Psoas muscle (tissue), 8 donors: Measurements from ENCODE around the gene KCNMA1. TPM values are rescaled to one million over a fixed set of nuclear protein-coding genes. Genes with fewer than 3 reads are reported as not detected.

Experiments used
- ATAC-seq, 4 donors: fragments of 200-7000 bp; cut with Tn5 transposase; one replicate each; pipeline ENCODE4 v1.9.1; 2020; ENCODE audit warnings: moderate library complexity in 3 of 4, mild to moderate bottlenecking in 2 of 4
- DNase-seq, 2 donors: peaks; one replicate each; pipeline ENCODE4 v3.0.0-alpha.2; 2020
- H3K27ac ChIP-seq: fragments of 200-600 bp; one replicate; pipeline ENCODE4 v1.8.0; 2022
- H3K27me3 ChIP-seq, 3 donors: fragments of 200-600 bp in 1 of 3; one replicate each; pipeline versions ENCODE4 v1.6.1 to v1.8.0; 2013 to 2022; ENCODE audit warnings: low read length in 2 of 3, mild to moderate bottlenecking in 2 of 3, moderate library complexity in 1 of 3; ENCODE audit not compliant: insufficient read depth in 3 of 3
- H3K36me3 ChIP-seq, 2 donors: fragments of 200-600 bp in 1 of 2; one replicate each; pipeline versions ENCODE4 v1.6.1 to v1.8.0; 2013 to 2022; ENCODE audit warnings: low read depth in 1 of 2, mild to moderate bottlenecking in 1 of 2, moderate library complexity in 1 of 2; ENCODE audit not compliant: insufficient read depth in 1 of 2
- H3K4me1 ChIP-seq: fragments of 200-600 bp; one replicate; pipeline ENCODE4 v1.8.0; 2022
- H3K4me3 ChIP-seq: fragments of 200-600 bp; one replicate; pipeline ENCODE4 v1.8.0; 2022; ENCODE audit warnings: mild to moderate bottlenecking
- H3K9me3 ChIP-seq: fragments of 200-600 bp; one replicate; pipeline ENCODE4 v1.8.0; 2022
- WGBS, 3 donors: extraction: QIAGEN DNeasy Blood & Tissue Kit; methylation state at CpG; one replicate each; pipeline versions ENCODE4 v1.1.6 to v1.1.7; 2013; 5-methylcytosine and 5-hydroxymethylcytosine counted together
- intact Hi-C, 2 donors: fragments of 100-400 bp; cut with DNase I; formaldehyde crosslinking; loops; one replicate each; pipeline versions ENCODE4 v1.11.0 to v1.14.2; 2022
- polyA plus RNA-seq, 3 donors: library from polyadenylated mRNA; stranded (reverse); fragments of 200-250 nt; gene quantifications; one replicate each; pipeline ENCODE4 v1.2.3, GENCODE V29; 2013
- total RNA-seq, 4 donors: library from RNA; stranded (reverse); fragmentation: NEBNext Ultra II Directional in 2 of 4; extraction: Animal tissue kit (Norgen Biotek cat#: 25700) in 2 of 4; gene quantifications; one replicate each; pipeline versions ENCODE4 v1.2.1 to v1.2.4, GENCODE V29; 2021 to 2023
- TF ChIP-seq, protein P1 (sequence below): fragments of 200-600 bp; IDR thresholded peaks from one replicate; pipeline ENCODE4 v1.8.0; 2022; ENCODE audit warnings: antibody characterized with exemption
- donor health status: healthy with polysubstance abuse.
- donor health status: DM: no; HTN: no; CAD: no; lungs with moderate emphysema.
- donor health status: Bipolar disorder and iron deficiency.
- donor health status: healthy.
- donor health status: DM: yes; HTN: yes; CAD: no.
- donor health status: DM: no; HTN: no; CAD: no.
- donor health status: DM: no; HTN: no; CAD: no.
- donor health status: DM: yes; HTN: yes; CAD: no.

The KCNMA1 gene
- total and polyA plus RNA-seq, 7 donors = 7.9 to 53.0 (median 41.9) TPM

DNA sequence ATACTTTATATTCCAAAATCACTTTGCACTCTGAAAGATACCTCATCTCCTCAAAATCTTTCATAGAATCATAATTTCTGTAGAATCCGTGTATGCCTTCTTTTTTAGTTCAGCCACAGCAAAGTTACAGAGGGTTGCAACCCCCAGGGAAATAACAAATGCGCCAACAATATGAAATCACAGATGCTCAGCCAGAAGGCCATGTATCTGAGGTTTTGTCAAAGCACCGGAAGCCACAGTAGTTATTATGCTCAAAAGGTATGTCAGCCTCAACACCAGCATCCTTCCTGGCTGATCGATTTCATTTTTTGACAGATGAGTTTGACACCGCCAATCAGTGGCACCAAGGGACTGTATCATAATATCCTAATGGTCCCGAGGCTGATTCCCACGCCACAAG is 204.1 kb downstream of the KCNMA1 start:
- H3K4me1 ChIP-seq = peaks cover 7% of the 10 kb centered on the region
- H3K9me3 ChIP-seq = no peaks in the 10 kb centered on the region
- no peaks in the 10 kb centered on the region for H3K36me3 ChIP-seq
- WGBS, 3 donors = 83 to 87% (median 85%) methylated on average over 7 of the region's 7 CpGs
- TF ChIP-seq, protein P1, sequence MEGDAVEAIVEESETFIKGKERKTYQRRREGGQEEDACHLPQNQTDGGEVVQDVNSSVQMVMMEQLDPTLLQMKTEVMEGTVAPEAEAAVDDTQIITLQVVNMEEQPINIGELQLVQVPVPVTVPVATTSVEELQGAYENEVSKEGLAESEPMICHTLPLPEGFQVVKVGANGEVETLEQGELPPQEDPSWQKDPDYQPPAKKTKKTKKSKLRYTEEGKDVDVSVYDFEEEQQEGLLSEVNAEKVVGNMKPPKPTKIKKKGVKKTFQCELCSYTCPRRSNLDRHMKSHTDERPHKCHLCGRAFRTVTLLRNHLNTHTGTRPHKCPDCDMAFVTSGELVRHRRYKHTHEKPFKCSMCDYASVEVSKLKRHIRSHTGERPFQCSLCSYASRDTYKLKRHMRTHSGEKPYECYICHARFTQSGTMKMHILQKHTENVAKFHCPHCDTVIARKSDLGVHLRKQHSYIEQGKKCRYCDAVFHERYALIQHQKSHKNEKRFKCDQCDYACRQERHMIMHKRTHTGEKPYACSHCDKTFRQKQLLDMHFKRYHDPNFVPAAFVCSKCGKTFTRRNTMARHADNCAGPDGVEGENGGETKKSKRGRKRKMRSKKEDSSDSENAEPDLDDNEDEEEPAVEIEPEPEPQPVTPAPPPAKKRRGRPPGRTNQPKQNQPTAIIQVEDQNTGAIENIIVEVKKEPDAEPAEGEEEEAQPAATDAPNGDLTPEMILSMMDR = no peak
- H3K4me3 ChIP-seq = no peak overlapping the region
- no peak overlapping the region for H3K27ac ChIP-seq
- no peak for DNase-seq
- intact Hi-C loops = no loop called here
- H3K27me3 ChIP-seq = no peaks in the 10 kb centered on the region
- ATAC-seq = no peak

DNA sequence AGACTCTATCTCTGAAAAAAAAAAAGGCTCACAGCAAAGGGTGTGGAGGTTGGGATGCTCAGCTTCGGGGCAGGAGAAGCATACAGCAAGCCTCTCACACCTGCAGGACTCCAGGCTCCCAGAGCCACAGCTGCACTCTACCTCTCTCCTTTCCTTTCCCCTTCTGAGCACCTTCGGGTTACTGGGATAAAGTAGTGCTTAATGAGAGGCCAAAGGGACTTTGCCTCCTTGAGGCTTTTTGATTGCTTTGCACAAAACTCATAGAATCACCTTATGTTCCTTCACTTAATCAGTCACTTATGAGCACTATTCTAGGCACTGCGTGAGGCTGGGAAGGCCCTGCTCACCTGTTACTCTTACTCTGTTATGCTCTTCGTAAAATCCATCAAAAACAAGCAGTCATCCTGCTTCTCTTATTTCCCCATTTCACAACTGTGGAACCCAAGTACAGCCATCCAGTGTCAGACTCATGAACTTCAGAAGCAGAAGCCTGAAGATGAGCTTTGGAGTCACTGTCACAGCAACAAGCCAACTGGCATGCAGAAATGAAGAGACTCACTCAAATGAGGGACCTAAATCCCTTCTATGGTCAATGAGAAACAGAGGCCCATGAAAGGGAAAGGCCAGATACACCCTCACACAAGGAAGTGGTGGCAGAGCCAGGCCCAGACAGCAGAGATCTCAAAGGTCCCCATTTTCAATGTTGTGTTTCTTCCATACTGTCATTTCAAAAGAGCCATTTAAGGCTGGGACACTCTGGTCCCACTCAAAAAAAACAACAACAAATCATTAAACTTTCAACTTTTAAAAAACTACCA is 205.4 kb downstream of the KCNMA1 start:
- no peaks in the 10 kb centered on the region for H3K36me3 ChIP-seq

DNA sequence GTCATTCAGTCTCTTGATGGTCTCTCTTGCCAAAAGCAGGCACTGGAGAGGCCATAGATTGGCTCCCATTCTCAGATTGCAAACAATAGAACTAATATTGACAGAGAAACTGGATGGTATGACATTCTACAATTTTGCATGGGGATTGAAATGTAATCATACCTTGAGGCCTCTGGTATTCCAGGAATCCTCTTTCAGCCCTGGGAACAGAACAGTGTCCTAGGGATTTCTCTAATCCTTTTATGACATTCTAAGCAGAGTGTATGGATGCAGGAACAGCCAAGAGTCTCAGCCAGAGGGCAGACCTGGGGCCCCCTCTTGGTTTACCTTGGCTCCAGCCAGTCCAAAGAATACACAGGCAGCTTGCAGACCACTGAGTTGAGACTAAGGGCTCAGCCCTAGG is 206.4 kb downstream of the KCNMA1 start:
- Histone ChIP-seq H3K9me3 (no peaks in the 10 kb centered on the region), H3K4me3 (no peak overlapping the region), H3K36me3 (no peaks in the 10 kb centered on the region), H3K27me3 (no peaks in the 10 kb centered on the region), H3K27ac (no peak overlapping the region), H3K4me1 (peaks cover 11% of the 10 kb centered on the region)
- TF ChIP-seq, protein P1 = no peak
- DNase-seq = no peak
- no peak for ATAC-seq
- intact Hi-C loops = no loop called here

More for the DNA sequence above, 205.4 kb downstream of the KCNMA1 start:
- H3K4me3 ChIP-seq = no peak overlapping the region
- 86 to 97% (median 90%) methylated on average over 4 of the region's 4 CpGs for WGBS, 3 donors
- H3K4me1 ChIP-seq = peaks cover 11% of the 10 kb centered on the region
- no peaks in the 10 kb centered on the region for H3K27me3 ChIP-seq
- ATAC-seq = no peak
- H3K9me3 ChIP-seq = no peaks in the 10 kb centered on the region
- DNase-seq = no peak
- TF ChIP-seq, protein P1 = no peak
- H3K27ac ChIP-seq = no peak overlapping the region
- intact Hi-C loops = no loop called here

DNA sequence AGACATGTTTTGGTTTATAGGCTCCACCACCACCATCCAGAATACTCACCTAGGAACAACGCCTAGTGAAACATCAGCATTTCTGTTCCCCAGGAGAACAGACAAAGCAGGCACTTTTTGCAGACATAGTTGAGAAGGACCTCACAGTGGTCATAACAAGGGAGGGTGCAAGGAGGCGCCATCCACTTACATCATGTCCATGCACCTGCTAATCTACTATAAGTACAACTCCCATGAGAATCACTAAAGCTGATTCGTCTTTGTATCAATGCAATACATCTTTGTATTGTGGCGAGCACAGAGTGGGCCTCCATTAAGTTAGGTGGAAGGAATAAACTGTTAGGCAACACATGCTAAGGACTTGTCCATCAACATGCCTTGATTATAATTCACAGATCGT is 207.1 kb downstream of the KCNMA1 start:
- WGBS, 3 donors = 92 to 95% (median 95%) methylated on average over 5 of the region's 5 CpGs
- Histone ChIP-seq H3K4me1 (peaks cover 11% of the 10 kb centered on the region), H3K9me3 (no peaks in the 10 kb centered on the region), H3K27me3 (no peaks in the 10 kb centered on the region), H3K36me3 (no peaks in the 10 kb centered on the region), H3K4me3 (no peak overlapping the region), H3K27ac (no peak overlapping the region)
- TF ChIP-seq, protein P1 = no peak
- intact Hi-C loops = no loop called here
- DNase-seq = no peak
- ATAC-seq = no peak
